Brain pericyte (primary cell): Measurements from ENCODE around the gene ZBTB16.

Experiments
- DNase-seq: peaks from one replicate; pipeline ENCODE4 v3.0.0-alpha.2; 2012; ENCODE audit warnings: low read depth, low spot score

ZBTB16 gene

GRCh38 chr11:114152162-114152561 lies 92.7 kb downstream of the ZBTB16 start:
- no peak for DNase-seq

- no peak for DNase-seq
Observed at GRCh38 chr11:114152785-114153184, 93.3 kb downstream of the ZBTB16 start.

- no peak for DNase-seq
Observed at GRCh38 chr11:114153224-114153623, 93.7 kb downstream of the ZBTB16 start.

GRCh38 chr11:114154271-114155047 lies 94.9 kb downstream of the ZBTB16 start:
- no peak for DNase-seq

GRCh38 chr11:114155116-114155515 lies 95.6 kb downstream of the ZBTB16 start:
- no peak for DNase-seq

GRCh38 chr11:114156131-114156581 lies 96.6 kb downstream of the ZBTB16 start:
- no peak for DNase-seq

GRCh38 chr11:114156782-114157181 lies 97.3 kb downstream of the ZBTB16 start:
- DNase-seq, result no peak

GRCh38 chr11:114157476-114158050 lies 98.1 kb downstream of the ZBTB16 start:
- DNase-seq, result no peak

GRCh38 chr11:114158421-114158820 lies 98.9 kb downstream of the ZBTB16 start:
- DNase-seq, result no peak

GRCh38 chr11:114158886-114159285 lies 99.4 kb downstream of the ZBTB16 start:
- no peak for DNase-seq

GRCh38 chr11:114159320-114159719 lies 99.8 kb downstream of the ZBTB16 start:
- DNase-seq, result no peak

GRCh38 chr11:114159802-114160632 lies 100.5 kb downstream of the ZBTB16 start:
- peak; percentile 97 for DNase-seq

GRCh38 chr11:114160894-114161293 lies 101.4 kb downstream of the ZBTB16 start:
- DNase-seq, result no peak

- no peak for DNase-seq
Observed at GRCh38 chr11:114161486-114162250, 102.2 kb downstream of the ZBTB16 start.

- DNase-seq, result peak; percentile 98
Observed at GRCh38 chr11:114162719-114163123, 103.2 kb downstream of the ZBTB16 start.

- DNase-seq, result no peak
Observed at GRCh38 chr11:114163229-114163631, 103.7 kb downstream of the ZBTB16 start.

- no peak for DNase-seq
Observed at GRCh38 chr11:114163830-114164401, 104.4 kb downstream of the ZBTB16 start.

- no peak for DNase-seq
Observed at GRCh38 chr11:114164546-114164945, 105.0 kb downstream of the ZBTB16 start.

- DNase-seq, result no peak
Observed at GRCh38 chr11:114165326-114166230, 106.1 kb downstream of the ZBTB16 start.

GRCh38 chr11:114166362-114166761 lies 106.9 kb downstream of the ZBTB16 start:
- no peak for DNase-seq
